Progenitor cell of endocrine pancreas (in vitro differentiated cells): ENCODE results near the gene MBNL2. TPM values are rescaled to one million over a fixed set of nuclear protein-coding genes. Genes with fewer than 3 reads are reported as not detected.

Experiments used
- DNase-seq: peaks from one replicate; pipeline ENCODE4 v3.0.0; 2021; ENCODE audit warnings: low spot score; ENCODE audit not compliant: unreplicated experiment
- H3K27ac Mint-ChIP-seq: 2 replicates; pipeline ENCODE4 v1.8.0; 2021; ENCODE audit warnings: mild to moderate bottlenecking, moderate library complexity, mixed read lengths
- H3K27me3 Mint-ChIP-seq: 2 replicates; pipeline ENCODE4 v1.8.0; 2021; ENCODE audit warnings: mixed read lengths
- H3K36me3 Mint-ChIP-seq: 2 replicates; pipeline ENCODE4 v1.8.0; 2022; ENCODE audit warnings: mixed read lengths; ENCODE audit not compliant: insufficient read depth
- H3K4me1 Mint-ChIP-seq: 2 replicates; pipeline ENCODE4 v1.8.0; 2021; ENCODE audit warnings: low read depth, mixed read lengths
- H3K4me3 Mint-ChIP-seq: 2 replicates; pipeline ENCODE4 v1.8.0; 2021; ENCODE audit warnings: low read depth, mild to moderate bottlenecking, moderate library complexity, mixed read lengths
- H3K9me3 Mint-ChIP-seq: 2 replicates; pipeline ENCODE4 v1.8.0; 2021; ENCODE audit warnings: low read depth, mixed read lengths
- CTCF ChIP-seq: fragments of 200-600 bp; sonication (generic); IDR thresholded peaks from one replicate; pipeline ENCODE4 v1.5.0; 2021; ENCODE audit warnings: antibody characterized with exemption, mild to moderate bottlenecking; ENCODE audit not compliant: unreplicated experiment
- total RNA-seq: library from RNA; stranded (reverse); gene quantifications from 2 replicates; pipeline ENCODE4 v1.2.1, GENCODE V29; 2021

MBNL2 gene
- total RNA-seq, 1 donor from 2014 or later, result 51.3 TPM

GRCh38 chr13:97185291-97185690 is 36.8 kb upstream of the MBNL2 start:
- no peak for DNase-seq
- H3K27me3 Mint-ChIP-seq, result peaks cover 64% of the 10 kb centered on the region
- no peaks in the 10 kb centered on the region for H3K9me3 Mint-ChIP-seq
- H3K36me3 Mint-ChIP-seq, result no peaks in the 10 kb centered on the region
- no peak overlapping the region for H3K27ac Mint-ChIP-seq
- no peaks in the 10 kb centered on the region for H3K4me1 Mint-ChIP-seq
- H3K4me3 Mint-ChIP-seq, result no peak overlapping the region
- TF ChIP-seq CTCF, result no peak

GRCh38 chr13:97185751-97186150 is 36.4 kb upstream of the MBNL2 start:
- no peak overlapping the region for H3K27ac Mint-ChIP-seq
- DNase-seq, result no peak
- H3K27me3 Mint-ChIP-seq, result peaks cover 64% of the 10 kb centered on the region
- H3K9me3 Mint-ChIP-seq, result no peaks in the 10 kb centered on the region
- TF ChIP-seq CTCF, result no peak
- H3K4me1 Mint-ChIP-seq, result no peaks in the 10 kb centered on the region
- no peak overlapping the region for H3K4me3 Mint-ChIP-seq
- H3K36me3 Mint-ChIP-seq, result no peaks in the 10 kb centered on the region

- Mint-ChIP-seq H3K27ac (no peak overlapping the region), H3K4me1 (peaks cover 16% of the 10 kb centered on the region), H3K9me3 (peaks cover 2% of the 10 kb centered on the region), H3K4me3 (no peak overlapping the region), H3K27me3 (peaks cover 58% of the 10 kb centered on the region), H3K36me3 (no peaks in the 10 kb centered on the region)
- no peak for TF ChIP-seq CTCF
- DNase-seq, result no peak
These were observed 33.9 kb upstream of the MBNL2 start for GRCh38 chr13:97188207-97188606.

- Mint-ChIP-seq H3K27ac (no peak overlapping the region), H3K9me3 (peaks cover 10% of the 10 kb centered on the region), H3K36me3 (peaks cover 2% of the 10 kb centered on the region), H3K4me1 (peaks cover 18% of the 10 kb centered on the region), H3K27me3 (peaks cover 60% of the 10 kb centered on the region), H3K4me3 (no peak overlapping the region)
- TF ChIP-seq CTCF, result no peak
- DNase-seq, result no peak
These were observed 32.2 kb upstream of the MBNL2 start for GRCh38 chr13:97189928-97190327.

- no peak for DNase-seq
These were observed 31.0 kb upstream of the MBNL2 start for GRCh38 chr13:97191142-97191541.

More at GRCh38 chr13:97191142-97191541, 31.0 kb upstream of the MBNL2 start:
- Mint-ChIP-seq H3K4me1 (peaks cover 18% of the 10 kb centered on the region), H3K27me3 (peaks cover 60% of the 10 kb centered on the region), H3K36me3 (peaks cover 2% of the 10 kb centered on the region), H3K27ac (no peak overlapping the region), H3K4me3 (no peak overlapping the region), H3K9me3 (peaks cover 10% of the 10 kb centered on the region)
- no peak for TF ChIP-seq CTCF
